ENCODE measurements around the gene CUEDC2. TPM values are rescaled to one million over a fixed set of nuclear protein-coding genes. Genes with fewer than 3 reads are reported as not detected.
A peak's percentile ranks its signal among the peaks of the same experiment; 100 is the strongest.

The CUEDC2 gene
- total and polyA plus RNA-seq, 2 donors (not counting 1 experiment from before 2014, with no cell fraction given) = 60.8 to 62.3 TPM

- no peak overlapping the region for H2AFZ ChIP-seq (ENCODE audit: low read length)
- no peak for TF ChIP-seq EZH2 (IDR thresholded peaks at IDR 0.05; ENCODE audit: low read length, missing control alignments)
- no peak for TF ChIP-seq CTCF (conservative IDR thresholded peaks at IDR 0.05 in 1 of 2, IDR thresholded peaks at IDR 0.05 in 1 of 2; ENCODE audit: low read depth in 1 of 2, low read length in 2 of 2)
Measured at GRCh38 chr10:102419269-102420180, 12.8 kb downstream of the CUEDC2 start.

GRCh38 chr10:102418622-102419268 lies 13.6 kb downstream of the CUEDC2 start, which contains the start of gene PSD:
PSD (minus strand) TSS chr10:102418785; CDS start chr10:102417038, 1,747 bp downstream.
- no peak within 1 kb of the TSS for H2AFZ ChIP-seq (ENCODE audit: low read length)
- peak within 1 kb of the TSS; percentile 93 for H3K4me2 ChIP-seq (ENCODE audit: extremely low read depth, insufficient read depth, low read length)
- no peaks in the 10 kb centered on the region for H4K20me1 ChIP-seq (ENCODE audit: control insufficient read depth, extremely low read depth, insufficient read depth, low read length)

More at GRCh38 chr10:102419269-102420180, 12.8 kb downstream of the CUEDC2 start:
- Histone ChIP-seq H3K4me3 (replicated peaks in 1 of 4; ENCODE audit: control extremely low read depth in 1 of 4, insufficient read depth in 1 of 4, low read depth in 3 of 4, low read length in 4 of 4) (peak overlapping the region in 3 of 4 experiments; percentile 72 to 93 (median 90)), H4K20me1 (ENCODE audit: control insufficient read depth, extremely low read depth, insufficient read depth, low read length) (no peaks in the 10 kb centered on the region), H3K36me3 (ENCODE audit: control insufficient read depth, insufficient read depth, low read length) (peaks cover 9% of the 10 kb centered on the region), H3K4me1 (ENCODE audit: control insufficient read depth, extremely low read depth, insufficient read depth, low read length) (peaks cover 21% of the 10 kb centered on the region), H3K27me3 (ENCODE audit: control insufficient read depth, insufficient read depth, low read length) (peaks cover 24% of the 10 kb centered on the region), H3K9ac (ENCODE audit: insufficient read depth, low read length) (no peak overlapping the region), H3K4me2 (ENCODE audit: extremely low read depth, insufficient read depth, low read length) (peak overlapping the region; percentile 93), H3K79me2 (ENCODE audit: control insufficient read depth, insufficient read depth, low read length) (peaks cover 3% of the 10 kb centered on the region), H3K27ac (ENCODE audit: insufficient read depth, low read length) (no peak overlapping the region), H3K9me3 (ENCODE audit: control insufficient read depth, insufficient read depth, low read depth, low read length) (no peaks in the 10 kb centered on the region)
- DNase-seq (ENCODE audit: low read depth in 2 of 2) = peak in 1 of 2 donors; percentile 17

More at GRCh38 chr10:102418622-102419268, 13.6 kb downstream of the CUEDC2 start, which contains the start of gene PSD:
- Histone ChIP-seq H3K4me1 (ENCODE audit: control insufficient read depth, extremely low read depth, insufficient read depth, low read length) (peaks cover 21% of the 10 kb centered on the region), H3K27me3 (ENCODE audit: control insufficient read depth, insufficient read depth, low read length) (peaks cover 24% of the 10 kb centered on the region), H3K9me3 (ENCODE audit: control insufficient read depth, insufficient read depth, low read depth, low read length) (no peaks in the 10 kb centered on the region), H3K79me2 (ENCODE audit: control insufficient read depth, insufficient read depth, low read length) (peaks cover 3% of the 10 kb centered on the region), H3K36me3 (ENCODE audit: control insufficient read depth, insufficient read depth, low read length) (peaks cover 4% of the 10 kb centered on the region), H3K27ac (ENCODE audit: insufficient read depth, low read length) (no peak within 1 kb of the TSS), H3K4me3 (replicated peaks in 1 of 4; ENCODE audit: control extremely low read depth in 1 of 4, insufficient read depth in 1 of 4, low read depth in 3 of 4, low read length in 4 of 4) (peak within 1 kb of the TSS in 3 of 4 experiments; percentile 45 to 90 (median 72)), H3K9ac (ENCODE audit: insufficient read depth, low read length) (no peak within 1 kb of the TSS)
- no peak for TF ChIP-seq CTCF (conservative IDR thresholded peaks at IDR 0.05 in 1 of 2, IDR thresholded peaks at IDR 0.05 in 1 of 2; ENCODE audit: low read depth in 1 of 2, low read length in 2 of 2)
- peak; percentile 47 for TF ChIP-seq EZH2 (IDR thresholded peaks at IDR 0.05; ENCODE audit: low read length, missing control alignments)
- no peak for DNase-seq (ENCODE audit: low read depth in 2 of 2)

All from fibroblast of lung (primary cell).